Spleen (tissue), 7 donors: ENCODE data around the gene IQSEC3.

Source experiments
- CTCF ChIP-seq, 11 experiments: fragments of 200-600 bp in 7 of 11; fragments of 450-650 bp in 4 of 11; sonication (generic) in 4 of 11; IDR thresholded peaks in 8 of 11; conservative IDR thresholded peaks in 3 of 11; 1 replicate in 7 of 11; 2 replicates in 4 of 11; pipeline versions ENCODE4 v1.4.0 to v1.8.0; 2016 to 2021; ENCODE audit warnings: antibody characterized with exemption in 11 of 11, inconsistent platforms in 4 of 11, mild to moderate bottlenecking in 1 of 11
- POLR2AphosphoS5 ChIP-seq, 3 donors: sonication (generic); formaldehyde crosslinking; IDR thresholded peaks; one replicate each; pipeline ENCODE4 v1.5.1; 2017; ENCODE audit warnings: antibody characterized with exemption in 3 of 3
- donor health status: DM: no; HTN: no; CAD: no; lungs with moderate emphysema.
- donor health status: DM: no; HTN: no; CAD: no.
- donor health status: DM: no; HTN: no; CAD: no.

GRCh38 chr12:190881-191280, 124.3 kb downstream of the IQSEC3 start:
- no peak for TF ChIP-seq CTCF (IDR thresholded peaks at IDR 0.05 in 8 of 11, conservative IDR thresholded peaks at IDR 0.05 in 3 of 11)
- no peak for TF ChIP-seq POLR2AphosphoS5 (IDR thresholded peaks at IDR 0.05)
